Astrocyte of the spinal cord (primary cell): Measurements from ENCODE around the gene HSD11B1L.

Source experiments
- DNase-seq: peaks from one replicate; pipeline ENCODE4 v3.0.0; 2011; ENCODE audit warnings: low read depth, low spot score
- H3K4me3 ChIP-seq: 2 replicates; pipeline ENCODE4 v1.5.1; 2011; ENCODE audit warnings: low read depth, mild to moderate bottlenecking, low read length, moderate library complexity
- in situ Hi-C: cut with HindIII; loops from 2 replicates; pipeline ENCODE4 v1.10.0; 2017; ENCODE audit warnings: low sequenced_read_pairs
- TF ChIP-seq, protein P1 (sequence below): IDR thresholded peaks from 2 replicates; pipeline ENCODE4 v1.5.1; 2012; ENCODE audit warnings: low read depth, mild to moderate bottlenecking, low read length, inconsistent platforms

Gene HSD11B1L

GRCh38 chr19:5651361-5651760 lies 29.5 kb upstream of the HSD11B1L start:
- TF ChIP-seq, protein P1, sequence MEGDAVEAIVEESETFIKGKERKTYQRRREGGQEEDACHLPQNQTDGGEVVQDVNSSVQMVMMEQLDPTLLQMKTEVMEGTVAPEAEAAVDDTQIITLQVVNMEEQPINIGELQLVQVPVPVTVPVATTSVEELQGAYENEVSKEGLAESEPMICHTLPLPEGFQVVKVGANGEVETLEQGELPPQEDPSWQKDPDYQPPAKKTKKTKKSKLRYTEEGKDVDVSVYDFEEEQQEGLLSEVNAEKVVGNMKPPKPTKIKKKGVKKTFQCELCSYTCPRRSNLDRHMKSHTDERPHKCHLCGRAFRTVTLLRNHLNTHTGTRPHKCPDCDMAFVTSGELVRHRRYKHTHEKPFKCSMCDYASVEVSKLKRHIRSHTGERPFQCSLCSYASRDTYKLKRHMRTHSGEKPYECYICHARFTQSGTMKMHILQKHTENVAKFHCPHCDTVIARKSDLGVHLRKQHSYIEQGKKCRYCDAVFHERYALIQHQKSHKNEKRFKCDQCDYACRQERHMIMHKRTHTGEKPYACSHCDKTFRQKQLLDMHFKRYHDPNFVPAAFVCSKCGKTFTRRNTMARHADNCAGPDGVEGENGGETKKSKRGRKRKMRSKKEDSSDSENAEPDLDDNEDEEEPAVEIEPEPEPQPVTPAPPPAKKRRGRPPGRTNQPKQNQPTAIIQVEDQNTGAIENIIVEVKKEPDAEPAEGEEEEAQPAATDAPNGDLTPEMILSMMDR = no peak
- DNase-seq = no peak
- no peak overlapping the region for H3K4me3 ChIP-seq
- in situ Hi-C loops = no loop called here

- no peak for DNase-seq
- TF ChIP-seq, protein P1 = no peak
- in situ Hi-C loops = no loop called here
- H3K4me3 ChIP-seq = no peak overlapping the region
Observed at GRCh38 chr19:5652261-5652660, 28.6 kb upstream of the HSD11B1L start.

- no peak overlapping the region for H3K4me3 ChIP-seq
- TF ChIP-seq, protein P1 = no peak
- in situ Hi-C loops = no loop called here
- DNase-seq = no peak
Observed at GRCh38 chr19:5654931-5655330, 25.9 kb upstream of the HSD11B1L start.

DNA sequence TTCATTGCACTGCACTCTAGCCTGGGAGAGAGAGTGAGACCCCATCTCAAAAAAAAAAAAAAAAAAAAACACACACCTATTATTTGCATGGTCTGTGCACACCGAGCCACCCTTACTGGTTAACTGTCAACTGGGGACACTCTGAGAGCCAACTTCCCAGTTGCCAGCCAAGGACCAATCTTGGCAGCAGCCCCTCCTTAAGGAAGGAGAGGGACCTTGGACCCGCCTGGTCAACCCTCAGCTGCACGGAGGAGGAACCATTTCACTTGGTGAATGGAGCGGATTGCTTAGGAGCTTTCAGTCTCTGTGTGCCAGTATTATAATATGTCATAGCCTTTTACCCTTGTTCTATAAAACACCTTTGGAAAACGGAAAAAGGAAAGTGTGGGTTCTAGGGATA lies 25.4 kb upstream of the HSD11B1L start:
- in situ Hi-C loops = no loop called here
- DNase-seq = no peak
- no peak overlapping the region for H3K4me3 ChIP-seq
- TF ChIP-seq, protein P1 = no peak

- DNase-seq = no peak
- no peak overlapping the region for H3K4me3 ChIP-seq
- in situ Hi-C loops = no loop called here
- TF ChIP-seq, protein P1 = no peak
Observed at GRCh38 chr19:5661483-5661882, 19.3 kb upstream of the HSD11B1L start.

- no peak for DNase-seq
- TF ChIP-seq, protein P1 = no peak
- no peak overlapping the region for H3K4me3 ChIP-seq
- in situ Hi-C loops = no loop called here
Observed at GRCh38 chr19:5663904-5664303, 16.9 kb upstream of the HSD11B1L start.

DNA sequence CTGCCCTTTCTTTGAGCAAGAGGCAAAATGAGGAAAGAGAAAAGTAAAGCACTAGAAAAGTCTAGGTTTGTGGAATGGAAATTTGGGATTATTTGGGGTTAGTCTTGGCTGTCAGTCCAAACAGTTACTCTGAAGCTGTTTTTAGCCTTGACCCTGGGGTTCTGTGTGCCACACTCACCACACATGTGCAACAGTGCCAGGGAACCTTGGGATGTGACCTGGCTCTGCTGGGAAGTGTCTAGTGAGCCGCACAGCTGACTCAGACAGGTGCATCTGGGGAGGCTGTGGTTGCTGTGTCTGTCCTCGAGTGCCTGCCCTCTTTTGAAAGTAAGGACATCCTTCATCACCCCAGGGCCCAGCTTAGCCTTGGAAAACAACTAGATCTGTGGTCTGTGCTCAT lies 16.3 kb upstream of the HSD11B1L start:
- TF ChIP-seq, protein P1 = no peak
- no peak overlapping the region for H3K4me3 ChIP-seq
- in situ Hi-C loops = no loop called here
- DNase-seq = no peak
